Hepatocyte (in vitro differentiated cells): Measurements from ENCODE around the gene CSRP3.
"Not testable (repeated sequence)": the region's sequence is repeated elsewhere in the genome, so short reads cannot be mapped to it uniquely, and the experiment has no call there.

Experiments
- EZH2 ChIP-seq: fragments of 200-600 bp; sonication (generic); IDR thresholded peaks from 2 replicates; pipeline ENCODE4 v1.6.1; 2016; ENCODE audit warnings: antibody characterized with exemption, mild to moderate bottlenecking, borderline replicate concordance
- TF ChIP-seq, protein P1 (sequence below): fragments of 200-600 bp; sonication (generic); IDR thresholded peaks from 2 replicates; pipeline ENCODE4 v1.5.1; 2016; ENCODE audit warnings: antibody characterized with exemption, mild to moderate bottlenecking; ENCODE audit not compliant: poor library complexity

GRCh38 chr11:19136884-19137283 is 64.9 kb downstream of the CSRP3 start:
- TF ChIP-seq, protein P1, sequence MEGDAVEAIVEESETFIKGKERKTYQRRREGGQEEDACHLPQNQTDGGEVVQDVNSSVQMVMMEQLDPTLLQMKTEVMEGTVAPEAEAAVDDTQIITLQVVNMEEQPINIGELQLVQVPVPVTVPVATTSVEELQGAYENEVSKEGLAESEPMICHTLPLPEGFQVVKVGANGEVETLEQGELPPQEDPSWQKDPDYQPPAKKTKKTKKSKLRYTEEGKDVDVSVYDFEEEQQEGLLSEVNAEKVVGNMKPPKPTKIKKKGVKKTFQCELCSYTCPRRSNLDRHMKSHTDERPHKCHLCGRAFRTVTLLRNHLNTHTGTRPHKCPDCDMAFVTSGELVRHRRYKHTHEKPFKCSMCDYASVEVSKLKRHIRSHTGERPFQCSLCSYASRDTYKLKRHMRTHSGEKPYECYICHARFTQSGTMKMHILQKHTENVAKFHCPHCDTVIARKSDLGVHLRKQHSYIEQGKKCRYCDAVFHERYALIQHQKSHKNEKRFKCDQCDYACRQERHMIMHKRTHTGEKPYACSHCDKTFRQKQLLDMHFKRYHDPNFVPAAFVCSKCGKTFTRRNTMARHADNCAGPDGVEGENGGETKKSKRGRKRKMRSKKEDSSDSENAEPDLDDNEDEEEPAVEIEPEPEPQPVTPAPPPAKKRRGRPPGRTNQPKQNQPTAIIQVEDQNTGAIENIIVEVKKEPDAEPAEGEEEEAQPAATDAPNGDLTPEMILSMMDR = not testable (repeated sequence)
- TF ChIP-seq EZH2 = not testable (repeated sequence)
